ENCODE results near the gene PCDH9. TPM values are rescaled to one million over a fixed set of nuclear protein-coding genes. Genes with fewer than 3 reads are reported as not detected.

PCDH9 gene
- total and polyA plus RNA-seq, 10 donors = 0.24 to 8.1 (median 3.8) TPM

DNA sequence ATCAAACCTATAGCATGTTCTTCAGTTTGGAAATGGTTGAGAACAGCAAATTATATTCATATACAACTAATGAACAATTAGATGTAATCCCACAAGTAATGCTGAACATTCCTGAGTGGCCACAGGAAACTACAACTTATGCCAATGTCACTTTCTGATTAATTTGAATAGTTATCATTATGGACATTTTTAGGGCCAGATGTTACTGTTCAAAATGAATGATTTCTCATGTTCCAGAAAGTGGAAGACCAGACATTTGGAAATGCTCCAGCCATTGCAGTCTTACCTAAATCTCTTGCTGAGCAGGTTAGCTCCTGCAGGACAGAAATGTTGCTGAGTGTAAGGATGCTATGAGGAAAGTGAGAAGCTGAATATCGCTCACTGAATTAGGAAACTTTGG lies 819.8 kb downstream of the PCDH9 start:
- Histone ChIP-seq H3K4me3 (no peak overlapping the region), H3K4me1 (no peaks in the 10 kb centered on the region), H3K9me3 (no peaks in the 10 kb centered on the region), H3K36me3 (no peaks in the 10 kb centered on the region), H3K27ac (no peak overlapping the region), H3K27me3 (replicated peaks in 1 of 7) (no peaks in the 10 kb centered on the region)
- no peak for DNase-seq
- 86 to 95% (median 89%) methylated on average over 1 of the region's 1 CpG for WGBS, 5 donors
- TF ChIP-seq, protein P1, sequence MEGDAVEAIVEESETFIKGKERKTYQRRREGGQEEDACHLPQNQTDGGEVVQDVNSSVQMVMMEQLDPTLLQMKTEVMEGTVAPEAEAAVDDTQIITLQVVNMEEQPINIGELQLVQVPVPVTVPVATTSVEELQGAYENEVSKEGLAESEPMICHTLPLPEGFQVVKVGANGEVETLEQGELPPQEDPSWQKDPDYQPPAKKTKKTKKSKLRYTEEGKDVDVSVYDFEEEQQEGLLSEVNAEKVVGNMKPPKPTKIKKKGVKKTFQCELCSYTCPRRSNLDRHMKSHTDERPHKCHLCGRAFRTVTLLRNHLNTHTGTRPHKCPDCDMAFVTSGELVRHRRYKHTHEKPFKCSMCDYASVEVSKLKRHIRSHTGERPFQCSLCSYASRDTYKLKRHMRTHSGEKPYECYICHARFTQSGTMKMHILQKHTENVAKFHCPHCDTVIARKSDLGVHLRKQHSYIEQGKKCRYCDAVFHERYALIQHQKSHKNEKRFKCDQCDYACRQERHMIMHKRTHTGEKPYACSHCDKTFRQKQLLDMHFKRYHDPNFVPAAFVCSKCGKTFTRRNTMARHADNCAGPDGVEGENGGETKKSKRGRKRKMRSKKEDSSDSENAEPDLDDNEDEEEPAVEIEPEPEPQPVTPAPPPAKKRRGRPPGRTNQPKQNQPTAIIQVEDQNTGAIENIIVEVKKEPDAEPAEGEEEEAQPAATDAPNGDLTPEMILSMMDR (IDR thresholded peaks at IDR 0.05 in 8 of 11, conservative IDR thresholded peaks at IDR 0.05 in 3 of 11) = no peak
- TF ChIP-seq POLR2A (IDR thresholded peaks at IDR 0.05) (no peak), POLR2AphosphoS5 (IDR thresholded peaks at IDR 0.05) (no peak)
- intact Hi-C loops (cut with DNase I; ENCODE audit: low total_unique reads) = no loop called here

DNA sequence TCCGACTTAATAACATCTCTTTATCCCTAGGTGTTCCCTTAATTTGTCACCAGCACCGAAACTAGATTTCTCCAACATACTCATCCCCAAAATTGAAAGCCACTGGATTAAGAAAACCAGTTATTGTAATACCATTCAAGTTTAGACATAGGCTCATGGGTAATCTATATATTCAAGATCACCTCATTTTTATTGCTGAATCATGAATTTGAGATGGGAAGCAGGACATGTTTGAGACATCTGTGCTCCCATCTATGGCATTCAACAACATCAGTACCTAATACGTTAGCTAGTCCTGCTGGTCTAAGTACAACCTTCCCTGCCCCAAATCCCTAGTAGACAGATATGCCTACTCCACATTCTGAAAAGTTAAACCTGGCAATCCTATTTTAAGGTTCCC lies 820.6 kb downstream of the PCDH9 start:
- 78 to 95% (median 89%) methylated on average over 3 of the region's 3 CpGs for WGBS, 5 donors
- TF ChIP-seq, protein P1 (IDR thresholded peaks at IDR 0.05 in 8 of 11, conservative IDR thresholded peaks at IDR 0.05 in 3 of 11) = no peak
- TF ChIP-seq POLR2A (IDR thresholded peaks at IDR 0.05) = no peak
- no peak for TF ChIP-seq POLR2AphosphoS5 (IDR thresholded peaks at IDR 0.05)
- Histone ChIP-seq H3K9me3 (no peaks in the 10 kb centered on the region), H3K36me3 (no peaks in the 10 kb centered on the region), H3K27ac (no peak overlapping the region), H3K27me3 (replicated peaks in 1 of 7) (no peaks in the 10 kb centered on the region), H3K4me1 (no peaks in the 10 kb centered on the region), H3K4me3 (no peak overlapping the region)
- intact Hi-C loops (cut with DNase I; ENCODE audit: low total_unique reads) = no loop called here
- DNase-seq = no peak

DNA sequence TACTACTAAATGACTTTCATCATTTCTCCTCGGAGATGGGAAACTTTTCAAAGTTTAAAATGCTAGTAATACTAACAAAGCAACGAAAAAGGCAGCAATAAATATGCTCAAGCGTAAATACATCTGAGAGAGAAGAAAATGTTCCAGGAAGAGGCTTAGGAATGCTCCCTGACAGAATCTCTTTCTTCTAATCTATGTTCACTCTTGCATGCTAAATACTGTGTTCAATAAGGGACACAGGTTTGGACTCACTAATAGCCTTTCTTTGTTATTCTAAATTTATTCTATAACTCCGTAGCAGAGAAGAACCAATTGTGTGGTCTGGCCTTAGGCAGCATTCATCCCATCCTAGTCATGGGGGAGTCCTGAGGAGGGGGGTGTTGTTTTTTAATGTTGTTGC lies 823.0 kb downstream of the PCDH9 start:
- no peak overlapping the region for H3K27ac ChIP-seq
- DNase-seq = no peak
- WGBS, 5 donors = 68 to 87% (median 77%) methylated on average over 4 of the region's 4 CpGs
- TF ChIP-seq POLR2A (IDR thresholded peaks at IDR 0.05) (no peak), POLR2AphosphoS5 (IDR thresholded peaks at IDR 0.05) (no peak)
- TF ChIP-seq, protein P1 (IDR thresholded peaks at IDR 0.05 in 8 of 11, conservative IDR thresholded peaks at IDR 0.05 in 3 of 11) = no peak
- intact Hi-C loops (cut with DNase I; ENCODE audit: low total_unique reads) = no loop called here
- no peaks in the 10 kb centered on the region for H3K9me3 ChIP-seq
- no peaks in the 10 kb centered on the region for H3K27me3 ChIP-seq (replicated peaks in 1 of 7)
- no peaks in the 10 kb centered on the region for H3K4me1 ChIP-seq
- no peak overlapping the region for H3K4me3 ChIP-seq
- H3K36me3 ChIP-seq = no peaks in the 10 kb centered on the region

- DNase-seq = no peak
- Histone ChIP-seq H3K36me3 (no peaks in the 10 kb centered on the region), H3K4me1 (no peaks in the 10 kb centered on the region), H3K4me3 (no peak overlapping the region), H3K9me3 (no peaks in the 10 kb centered on the region), H3K27me3 (replicated peaks in 1 of 7) (no peaks in the 10 kb centered on the region), H3K27ac (no peak overlapping the region)
- intact Hi-C loops (cut with DNase I; ENCODE audit: low total_unique reads) = no loop called here
- 76 to 88% (median 80%) methylated on average over 6 of the region's 6 CpGs for WGBS, 5 donors
- TF ChIP-seq POLR2AphosphoS5 (IDR thresholded peaks at IDR 0.05) = no peak
- TF ChIP-seq, protein P1 (IDR thresholded peaks at IDR 0.05 in 8 of 11, conservative IDR thresholded peaks at IDR 0.05 in 3 of 11) = no peak
- no peak for TF ChIP-seq POLR2A (IDR thresholded peaks at IDR 0.05)
Observed at GRCh38 chr13:66405908-66406802, 824.0 kb downstream of the PCDH9 start.
